GM21367 (cell line): ENCODE measurements around the gene KIFC3.
"Not testable (repeated sequence)": the region's sequence is repeated elsewhere in the genome, so short reads cannot be mapped to it uniquely, and the experiment has no call there.

Source experiments
- ATAC-seq: cut with Tn5 transposase; IDR thresholded peaks from one replicate; pipeline ENCODE4 v1.9.1; 2021; ENCODE audit not compliant: unreplicated experiment

The KIFC3 gene

DNA sequence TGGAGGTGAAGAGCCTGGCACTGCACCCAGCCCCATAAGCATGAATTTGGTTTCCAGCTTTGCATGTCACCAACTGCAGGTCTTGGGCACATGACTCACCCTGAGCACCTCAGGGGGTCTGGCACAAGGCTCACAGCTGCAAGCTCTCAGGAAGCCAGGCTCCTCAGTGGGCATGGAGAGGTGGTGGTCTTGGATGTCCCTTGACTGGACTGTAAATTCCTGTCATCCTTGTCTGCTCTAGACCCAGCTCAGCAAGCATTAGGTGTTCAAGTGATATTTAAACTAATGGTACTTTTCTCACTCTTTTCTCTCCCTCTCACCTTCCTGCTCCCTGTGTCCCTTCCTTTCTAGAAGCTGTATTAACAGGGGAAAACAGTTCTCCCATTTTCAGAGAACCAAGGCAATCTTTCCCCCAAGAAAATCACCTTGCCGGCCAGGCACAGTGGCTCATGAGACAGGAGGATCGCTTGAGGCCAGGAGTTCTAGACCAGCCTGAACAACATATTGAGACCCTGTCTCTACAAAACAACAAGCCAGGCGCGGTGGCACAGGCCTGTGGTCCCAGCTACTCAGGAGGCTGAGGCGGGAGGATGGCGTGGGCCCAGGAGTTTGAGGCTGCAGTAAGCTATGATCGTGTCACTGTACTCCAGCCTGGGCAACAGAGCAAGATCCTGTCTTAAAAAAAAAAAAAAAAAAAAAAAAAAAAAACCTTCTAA, 5.1 kb upstream of the KIFC3 start:
- no peak for ATAC-seq

DNA sequence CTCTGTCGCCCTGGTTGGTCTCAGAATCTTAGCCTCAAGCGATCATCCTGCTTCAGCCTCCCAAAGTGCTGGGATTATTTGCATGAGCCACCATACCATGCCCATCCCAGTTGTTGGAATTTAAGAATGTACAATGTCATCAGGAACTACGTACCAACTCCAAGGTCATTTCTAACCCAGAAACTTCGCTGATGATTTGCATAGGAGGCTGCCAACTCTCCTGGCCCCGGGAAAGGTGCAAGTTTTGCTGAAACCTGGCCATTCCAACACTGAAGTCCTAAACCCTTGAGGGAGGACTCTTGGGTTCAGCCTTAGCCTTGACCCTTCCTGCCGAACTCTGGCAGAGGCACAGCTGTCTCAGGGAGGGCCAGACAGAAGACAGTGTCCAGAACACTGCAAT, 2.9 kb upstream of the KIFC3 start:
- no peak for ATAC-seq

DNA sequence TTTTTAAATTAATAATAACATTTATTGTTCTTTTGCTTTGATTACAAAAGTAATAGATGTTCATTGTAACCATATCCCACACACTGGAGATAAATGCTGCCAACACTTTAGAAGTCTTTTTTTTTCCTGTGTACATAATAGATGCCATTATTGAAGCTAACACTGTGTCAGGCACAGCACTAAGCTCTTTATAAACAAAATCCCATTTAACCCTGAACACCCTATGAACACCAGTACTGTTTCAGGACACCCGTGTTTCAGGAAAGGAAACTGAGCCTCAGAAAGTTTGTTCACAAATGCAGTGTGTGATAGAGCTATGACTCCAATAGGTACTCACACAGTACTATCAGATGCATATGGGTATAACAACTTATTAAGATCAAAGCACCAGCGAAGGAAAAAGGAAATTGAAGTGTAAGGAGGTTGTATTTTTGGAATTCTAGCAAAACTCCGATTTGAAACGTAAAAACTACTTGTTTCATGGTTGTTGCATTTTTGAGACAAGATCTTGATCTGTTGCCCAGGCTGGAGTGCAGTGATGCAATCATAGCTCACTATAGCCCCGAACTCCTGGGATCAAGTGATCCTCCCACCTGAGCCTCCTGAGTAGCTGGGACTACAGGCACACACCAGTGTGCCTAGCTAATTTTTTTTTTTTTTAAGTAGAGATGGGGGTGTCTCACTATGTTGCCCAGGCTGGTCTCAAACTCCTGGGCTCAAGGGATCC, 2.0 kb upstream of the KIFC3 start:
- ATAC-seq = no peak

DNA sequence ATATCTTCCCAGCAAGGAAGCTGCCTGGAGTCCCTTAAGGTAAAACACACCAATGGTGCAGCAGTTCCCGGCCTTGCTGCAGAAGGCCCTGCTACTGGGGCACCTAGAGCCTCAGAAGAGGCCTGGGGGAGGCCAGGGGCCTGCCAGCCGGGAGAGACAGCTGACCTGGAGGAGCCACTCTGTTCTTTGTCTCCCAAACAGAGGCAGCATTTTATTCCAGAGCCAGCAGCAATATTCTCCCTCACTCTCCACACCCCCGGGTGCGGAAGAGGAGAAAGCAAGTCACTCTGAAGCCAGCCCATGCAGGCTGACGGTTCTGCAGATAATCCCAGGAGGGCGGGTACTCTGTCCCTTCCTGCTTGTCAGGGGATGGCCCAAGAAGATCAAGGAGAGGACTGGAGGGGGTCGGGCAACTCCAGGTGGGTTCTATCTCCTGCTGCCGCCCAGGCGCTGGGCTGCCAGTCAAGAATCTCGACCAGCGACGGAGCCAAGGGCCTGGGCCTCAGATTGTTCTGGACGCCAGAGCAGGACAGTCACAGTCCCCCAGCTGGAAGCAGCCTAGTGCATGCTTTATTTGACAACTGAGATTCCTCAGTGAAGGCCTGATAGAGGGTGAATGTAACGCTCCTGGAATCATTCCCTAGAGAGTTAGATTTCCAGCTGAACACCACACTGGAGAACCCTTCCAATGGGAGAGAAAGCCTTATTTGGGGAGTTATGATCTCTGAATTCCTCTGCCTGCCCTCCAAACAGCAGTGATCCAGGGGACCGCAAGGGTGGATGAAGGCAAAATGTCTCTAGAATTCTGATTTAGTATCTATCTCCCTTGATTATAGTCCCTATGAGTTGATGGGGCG, 1.1 kb upstream of the KIFC3 start:
- no peak for ATAC-seq

DNA sequence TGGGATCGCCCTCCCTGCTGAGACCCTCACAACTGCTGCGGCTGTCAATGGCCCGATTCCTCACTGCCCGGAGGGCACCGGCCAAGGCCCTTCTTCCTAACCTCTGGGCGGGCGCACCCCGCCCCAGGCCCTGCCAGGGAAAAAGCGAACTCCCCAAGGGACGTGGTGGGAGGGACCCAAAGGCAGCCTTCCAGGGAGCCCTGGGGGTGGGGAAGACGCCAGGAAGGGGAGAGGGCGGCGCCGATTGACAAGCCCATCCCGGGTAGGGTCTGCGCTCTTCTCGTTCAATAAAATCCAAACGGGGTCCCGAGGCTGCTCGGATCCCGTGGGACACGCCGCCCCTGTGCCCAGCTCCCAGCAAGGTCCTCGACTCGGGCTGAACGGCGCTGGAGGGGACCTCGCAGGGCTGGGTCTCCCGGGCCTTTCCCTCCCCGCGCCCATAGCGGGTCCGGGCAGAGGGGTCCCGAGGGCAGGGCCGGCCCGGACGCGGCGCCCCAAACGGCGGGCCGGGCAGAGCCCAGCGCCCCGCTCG, 416 bp downstream of the KIFC3 start:
- no peak for ATAC-seq

DNA sequence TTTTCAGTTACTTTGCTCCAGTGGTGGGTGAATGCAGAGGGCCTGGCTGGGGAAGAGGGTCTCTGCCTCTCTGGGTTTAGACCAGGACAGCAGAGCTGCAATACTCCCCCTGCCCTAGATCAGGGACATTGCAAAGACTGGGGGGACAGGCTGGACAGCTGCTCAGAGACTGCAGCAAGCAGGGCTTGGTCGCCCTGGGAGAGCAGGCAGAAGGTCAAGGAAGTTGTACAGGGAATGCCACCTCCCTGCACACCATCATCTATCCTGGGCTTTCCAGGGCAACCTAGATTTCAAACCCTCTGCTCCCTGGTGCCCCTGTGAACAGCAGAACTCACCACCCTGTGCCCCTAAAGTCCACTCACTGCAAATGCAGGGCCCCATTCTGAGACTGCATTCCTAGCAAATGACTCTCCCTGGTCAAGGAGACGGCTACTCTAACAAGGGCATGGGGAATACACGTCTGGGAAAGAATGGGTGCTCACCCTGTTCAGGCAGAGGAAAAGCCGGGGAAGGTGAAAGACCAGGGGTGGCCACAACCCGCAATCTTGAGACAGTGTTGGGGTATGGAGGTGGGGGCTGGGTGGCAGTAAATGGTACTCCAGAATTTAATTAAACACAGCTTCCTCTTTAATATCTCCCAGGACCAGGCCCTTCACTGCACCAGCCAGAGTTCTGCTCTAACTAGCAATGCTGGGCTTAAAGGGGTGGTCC, 1.0 kb downstream of the KIFC3 start:
- no peak for ATAC-seq

DNA sequence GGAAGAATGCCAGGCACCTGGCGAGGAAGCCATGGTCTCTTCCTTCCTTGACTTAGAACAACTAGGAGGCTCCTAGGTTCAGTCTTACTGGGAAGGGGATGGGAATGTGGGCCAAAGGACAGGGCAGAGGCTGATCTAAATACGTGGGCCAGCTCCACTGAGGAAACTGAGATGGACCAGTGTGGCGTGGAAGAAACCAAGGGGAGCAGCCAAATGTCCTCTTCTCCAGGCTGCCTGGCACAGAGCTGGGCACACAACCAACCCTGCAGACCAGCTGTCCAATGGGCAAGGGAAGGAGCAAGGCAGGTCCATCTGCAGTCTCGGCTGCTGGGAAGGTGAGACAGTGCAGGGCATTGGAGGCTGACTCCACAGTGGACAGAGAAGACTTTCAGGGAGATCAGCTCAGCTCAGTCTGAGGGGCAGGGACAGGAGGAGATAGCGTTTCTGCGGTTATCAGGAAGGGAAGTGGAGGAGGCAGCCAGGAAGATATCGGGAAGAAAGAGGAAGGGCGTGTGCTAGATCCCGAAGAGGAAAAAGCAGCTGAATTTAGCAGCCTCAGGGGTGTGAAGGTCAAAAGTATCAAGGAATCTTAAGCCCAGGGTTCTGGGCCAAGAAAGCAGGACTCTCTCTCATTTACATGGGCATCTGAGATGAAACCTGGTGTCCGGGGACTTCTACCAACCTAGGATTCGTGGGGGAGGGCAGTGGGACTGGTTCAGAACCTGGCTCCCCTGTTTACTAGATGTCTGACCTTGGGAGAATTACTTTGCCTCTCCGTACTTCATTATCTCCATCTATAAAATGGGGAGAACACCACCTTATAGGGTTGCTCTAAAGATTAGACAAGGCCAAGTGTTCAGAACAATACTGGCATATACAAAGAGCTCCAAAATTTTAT, 1.8 kb downstream of the KIFC3 start:
- ATAC-seq = no peak

DNA sequence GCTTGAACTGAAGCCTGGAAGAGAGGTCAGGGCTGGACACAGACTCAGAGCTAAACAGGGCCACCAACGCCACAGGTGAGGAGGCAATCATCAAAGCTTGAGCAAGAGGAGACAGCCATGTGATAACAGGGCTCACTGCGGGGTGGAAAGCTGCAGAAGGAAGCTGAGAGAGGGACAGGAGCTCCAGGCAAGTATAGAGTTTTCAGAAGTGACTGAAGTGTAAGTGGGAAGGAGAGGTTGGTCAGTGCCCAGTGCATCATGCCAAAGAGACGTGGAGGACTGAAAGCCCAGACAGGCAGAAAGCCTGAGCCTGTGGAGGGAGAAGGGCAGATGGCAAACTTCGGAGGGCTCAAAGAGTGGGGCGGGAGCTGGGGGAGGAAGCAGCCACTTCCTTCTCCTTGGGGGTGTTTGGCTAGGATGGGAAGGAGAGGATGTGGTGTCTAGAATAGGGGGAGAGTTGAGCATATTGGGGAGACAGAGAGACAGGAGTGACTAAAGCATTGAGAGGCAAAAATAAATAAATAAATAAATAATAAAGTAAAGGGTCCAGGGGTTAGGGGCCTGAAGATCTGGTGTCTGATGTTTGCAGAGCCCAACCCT, 2.6 kb downstream of the KIFC3 start:
- no peak for ATAC-seq

DNA sequence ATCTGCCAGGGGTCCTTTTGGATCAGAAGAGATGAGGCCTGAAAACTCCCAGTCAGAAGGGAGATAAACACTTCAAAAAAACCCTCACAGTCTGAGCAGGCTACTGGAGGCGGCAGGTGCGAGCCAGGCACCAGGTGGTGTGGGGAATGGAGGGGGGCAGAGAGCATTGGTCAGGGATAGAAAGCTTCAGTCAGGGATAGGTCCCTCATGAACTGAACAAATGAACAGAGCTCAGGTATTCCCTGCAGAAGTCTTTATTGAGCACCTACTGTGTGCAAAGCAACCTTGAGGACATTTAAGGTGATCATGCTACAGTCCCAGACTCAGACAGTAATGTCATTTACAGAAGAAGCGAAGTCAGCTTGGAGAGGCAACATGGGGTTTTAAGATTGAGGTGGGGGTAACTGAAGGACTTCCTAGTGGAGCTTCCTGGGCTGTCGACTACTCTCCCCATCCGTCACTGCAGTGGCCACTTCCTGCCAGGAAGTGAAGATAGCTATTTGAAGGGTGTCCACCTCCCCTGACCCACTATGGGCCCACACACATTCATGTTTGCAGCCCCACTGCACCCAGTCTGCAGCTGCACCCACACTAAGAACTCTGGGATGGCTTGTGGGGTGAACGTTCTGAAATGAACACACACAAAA, 3.2 kb downstream of the KIFC3 start:
- no peak for ATAC-seq

DNA sequence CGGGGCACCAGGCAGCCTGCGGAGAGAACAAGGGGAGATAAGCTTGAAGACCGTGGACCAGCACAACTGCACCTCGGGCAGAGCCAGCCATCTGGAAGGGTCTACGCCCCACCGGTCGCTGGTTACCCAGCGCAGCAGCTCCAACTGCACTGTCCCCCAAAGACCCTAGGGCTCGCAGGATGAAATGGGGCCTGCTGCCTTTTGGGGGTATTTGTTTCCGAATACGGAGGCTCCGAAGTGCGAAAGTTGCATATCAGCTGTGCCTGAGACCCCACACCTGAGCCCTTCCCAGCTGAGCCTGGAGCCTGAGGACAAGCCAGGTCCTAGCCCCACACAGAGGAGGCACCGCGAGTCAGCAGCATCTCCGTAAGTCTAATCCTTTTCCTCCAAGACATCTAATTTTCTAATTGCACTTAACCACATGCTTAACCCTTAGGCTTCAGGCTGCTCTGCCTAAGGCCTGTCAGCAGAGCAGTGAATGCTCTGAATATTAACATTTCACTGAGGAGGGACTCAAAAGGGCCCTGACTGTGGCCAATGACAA, 4.0 kb downstream of the KIFC3 start:
- ATAC-seq = no peak

DNA sequence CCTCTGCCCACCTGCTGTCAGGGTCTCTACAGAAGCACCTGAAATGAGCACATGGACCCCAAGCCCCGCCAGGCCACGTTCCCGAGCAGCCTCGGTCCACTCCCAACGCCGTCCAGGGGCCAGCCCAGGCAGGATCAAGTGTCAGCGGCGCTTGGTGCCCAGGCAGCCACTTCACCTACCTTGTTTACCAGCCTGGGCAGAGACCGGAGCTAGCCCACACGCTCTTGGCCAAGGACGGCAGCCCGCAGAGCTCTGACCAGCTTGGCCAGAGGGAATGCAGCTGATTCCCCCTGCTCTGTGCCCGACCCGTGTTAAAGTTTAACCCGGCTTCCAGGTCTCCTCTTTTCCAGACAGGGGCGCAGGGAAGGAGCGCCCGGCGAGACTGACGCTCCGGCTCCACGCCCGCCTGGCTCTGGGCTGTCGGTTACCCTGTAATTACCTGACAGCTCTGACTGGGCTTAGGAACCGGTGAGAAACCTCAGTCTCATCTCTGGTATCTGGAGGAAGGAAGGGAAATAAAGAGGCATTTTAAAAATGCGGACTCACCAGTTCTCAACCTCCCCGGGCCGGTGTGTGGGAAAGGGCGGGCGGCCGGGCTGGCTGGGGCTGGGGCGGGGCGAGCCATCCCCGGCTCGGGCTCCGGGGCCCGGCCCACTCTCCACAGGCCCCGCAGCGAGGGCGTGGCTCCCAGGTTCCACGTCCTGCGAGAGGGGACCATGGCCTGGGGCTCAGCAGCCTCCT, 4.6 kb downstream of the KIFC3 start:
- no peak for ATAC-seq

DNA sequence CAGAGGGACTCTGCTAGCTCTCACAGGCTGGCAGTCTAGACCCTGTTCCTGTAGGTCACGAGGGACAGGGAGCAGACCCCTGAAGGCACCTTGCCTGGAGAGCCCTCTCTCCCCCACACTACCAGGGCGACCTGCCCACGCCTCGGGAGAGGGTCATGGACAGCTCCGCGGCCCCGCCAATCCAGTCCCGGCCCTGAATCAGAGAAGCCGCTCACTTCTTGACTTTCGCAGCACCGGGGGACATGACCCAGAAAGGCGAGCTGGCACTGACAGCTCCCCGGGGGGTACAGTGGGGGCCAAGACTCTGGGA, 5.1 kb downstream of the KIFC3 start:
- ATAC-seq = no peak

DNA sequence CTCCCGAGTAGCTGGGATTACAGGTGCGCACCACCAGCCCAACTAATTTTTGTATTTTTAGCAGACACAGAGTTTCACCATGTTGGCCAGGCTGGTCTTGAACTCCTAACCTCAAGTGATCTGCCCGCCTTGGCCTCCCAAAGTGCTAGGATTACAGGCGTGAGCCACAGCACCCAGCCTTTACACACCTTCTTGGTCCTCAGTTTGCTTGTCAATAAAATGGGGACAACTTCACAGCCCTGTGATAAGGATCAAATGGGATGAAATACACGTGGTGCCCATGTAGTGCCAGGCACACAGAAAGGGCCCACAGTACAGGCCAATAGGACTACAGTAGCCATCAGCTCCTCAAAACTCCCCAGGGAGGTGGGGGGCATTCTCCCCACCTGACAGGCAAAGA, 6.3 kb downstream of the KIFC3 start:
- not testable (repeated sequence) for ATAC-seq

DNA sequence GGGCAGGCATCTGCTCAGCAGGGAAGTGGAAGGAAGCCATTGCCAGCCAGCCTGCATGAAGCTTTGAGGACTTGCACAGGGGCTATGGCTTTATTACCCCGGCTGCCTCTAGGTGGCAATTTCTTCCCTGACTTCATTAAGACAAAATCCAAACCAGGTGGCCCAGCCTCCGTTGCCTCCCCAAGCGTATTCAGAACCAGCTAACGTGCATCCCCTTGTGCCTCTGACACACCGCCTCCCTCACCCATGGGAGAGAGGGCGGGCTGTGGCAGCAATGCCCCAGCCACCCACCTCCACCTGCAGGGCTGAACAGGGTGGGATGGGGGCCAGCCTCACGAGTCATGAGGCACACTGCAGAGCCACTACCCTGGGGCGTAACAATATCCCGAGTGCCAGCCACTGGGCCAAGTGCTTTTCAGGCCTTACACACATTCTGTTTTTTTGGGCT, 6.8 kb downstream of the KIFC3 start:
- no peak for ATAC-seq

DNA sequence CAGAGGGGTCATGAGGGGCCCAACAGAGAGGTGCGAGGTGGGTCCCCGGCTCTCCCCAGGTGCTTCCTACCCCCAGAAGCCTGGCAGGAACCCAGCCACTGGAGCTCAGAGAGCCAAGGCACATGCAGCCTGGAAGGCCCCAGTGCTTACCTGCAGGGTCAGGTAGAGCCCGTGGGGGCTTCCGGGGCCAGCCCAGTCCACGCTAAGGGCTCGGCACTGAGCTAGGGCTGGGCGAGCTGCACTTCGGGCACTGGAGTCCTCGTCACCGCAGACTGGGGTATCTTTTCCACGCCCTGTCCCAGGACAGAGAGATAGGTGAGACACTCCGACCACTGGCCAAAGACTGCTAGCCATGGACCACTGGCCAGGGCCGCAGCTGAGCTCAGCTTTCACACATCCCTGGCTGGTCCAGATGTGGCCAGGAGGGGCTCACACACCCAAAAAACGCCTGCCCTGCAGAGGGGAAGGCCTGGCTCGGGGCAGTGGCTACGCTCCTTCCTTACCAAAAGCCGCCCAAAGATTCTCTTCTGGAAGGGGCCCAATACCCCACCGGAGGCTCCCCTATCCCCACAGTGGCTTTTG, 7.4 kb downstream of the KIFC3 start:
- ATAC-seq = no peak

DNA sequence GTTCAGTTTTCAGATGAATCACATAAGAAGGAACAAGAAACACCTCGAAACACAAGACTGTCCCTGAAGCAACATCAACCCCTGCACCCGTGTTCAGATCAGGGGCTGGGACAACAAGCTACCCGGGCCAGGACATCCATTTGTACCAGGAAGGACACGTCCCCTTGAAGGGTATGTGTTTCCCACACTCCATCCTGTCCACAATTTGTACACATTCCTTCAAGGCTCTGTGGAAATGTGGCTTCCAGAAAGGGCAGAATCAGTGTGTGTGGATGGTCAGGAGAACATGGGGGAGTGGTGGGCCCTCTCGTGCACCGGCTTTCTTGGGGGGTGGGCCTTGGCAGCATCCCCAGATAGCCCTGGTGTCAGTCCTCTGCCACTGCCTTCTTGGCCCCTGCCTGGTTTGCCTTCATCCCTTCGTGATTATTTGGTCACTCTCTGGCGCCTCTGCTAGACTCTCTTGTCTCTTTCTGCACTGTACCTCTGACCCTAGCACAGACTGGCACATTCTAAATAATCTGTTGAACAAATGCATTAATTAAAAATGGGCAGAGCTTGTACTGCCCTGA, 10.3 kb downstream of the KIFC3 start:
- ATAC-seq = no peak

DNA sequence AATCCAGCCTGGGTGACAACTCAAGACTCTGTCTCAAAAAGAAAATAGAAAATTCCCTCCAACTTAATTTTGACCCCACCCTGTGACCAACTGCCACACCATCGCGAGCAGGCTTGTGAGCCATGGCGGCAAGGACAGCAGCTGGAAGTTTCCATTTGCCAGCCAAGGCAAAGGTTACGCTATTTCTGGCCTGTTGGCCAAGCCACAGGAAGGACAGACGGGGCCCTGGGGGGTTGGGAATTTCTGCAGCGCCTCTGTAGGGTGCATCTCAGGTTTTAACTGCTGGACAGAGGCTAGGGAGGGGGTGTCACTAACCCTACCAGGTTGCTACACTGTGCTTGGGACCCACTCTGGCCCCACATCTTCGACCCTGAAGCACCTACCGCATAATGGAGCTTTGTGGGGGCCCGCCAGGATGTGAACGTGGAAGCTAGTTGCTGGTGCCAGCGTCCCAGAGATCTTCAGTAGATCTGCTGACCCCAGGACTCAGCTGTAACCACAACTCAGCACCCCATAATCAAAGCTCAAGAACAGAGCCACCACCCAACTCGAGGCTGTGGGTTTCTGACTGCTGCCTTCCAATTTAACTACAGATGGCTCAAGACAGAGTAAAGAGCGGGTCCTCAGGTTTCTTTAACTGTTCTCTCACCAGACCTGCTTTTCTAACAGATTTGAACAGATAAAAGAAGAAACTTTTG, 10.9 kb downstream of the KIFC3 start:
- ATAC-seq = no peak
